GM19324 (cell line): ENCODE data around the gene MAPK7.

Experiments
- ATAC-seq: cut with Tn5 transposase; IDR thresholded peaks from one replicate; pipeline ENCODE4 v1.9.1; 2021; ENCODE audit warnings: mild to moderate bottlenecking, moderate library complexity; ENCODE audit not compliant: unreplicated experiment, low FRiP score

MAPK7 gene

DNA sequence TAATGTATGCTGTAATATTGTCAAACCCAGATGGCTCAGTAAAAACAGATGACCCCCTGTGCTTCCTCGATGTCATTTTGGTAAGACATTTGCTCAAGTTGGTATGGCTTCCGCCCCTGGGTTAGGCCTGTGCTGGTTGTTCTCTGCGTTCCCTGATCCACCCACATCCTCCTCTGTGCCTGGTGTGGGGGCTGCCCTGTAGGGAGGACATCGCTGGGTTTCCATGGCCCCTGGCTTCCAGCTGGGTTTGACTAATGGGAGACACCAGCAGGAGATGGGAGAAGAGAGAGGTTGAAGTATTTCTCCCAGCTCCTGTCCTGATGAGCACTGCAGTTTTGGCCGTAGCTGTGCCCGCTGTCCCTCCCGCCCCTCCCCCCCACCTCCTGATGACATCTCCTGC is 13.1 kb downstream of the MAPK7 start:
- no peak for ATAC-seq

DNA sequence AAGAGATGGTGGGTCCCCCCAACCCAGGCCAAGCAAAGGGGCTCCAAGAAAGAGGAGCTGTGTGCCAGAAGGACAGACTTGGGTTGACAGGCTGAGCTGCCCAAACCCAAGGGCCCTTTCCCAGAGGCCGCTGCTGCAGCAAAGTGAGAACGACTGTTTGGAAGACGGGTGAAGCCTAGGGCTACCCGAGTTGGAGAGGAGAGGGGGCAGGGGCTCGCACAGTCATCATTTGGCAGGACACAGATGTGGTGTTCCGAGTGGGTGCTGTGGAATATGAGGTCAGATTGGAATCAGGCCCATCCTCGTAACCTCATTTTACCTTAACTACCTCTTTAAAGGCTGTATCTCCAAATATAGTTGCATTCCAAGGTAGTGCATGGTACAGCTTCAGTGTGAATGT is 14.0 kb downstream of the MAPK7 start:
- no peak for ATAC-seq

DNA sequence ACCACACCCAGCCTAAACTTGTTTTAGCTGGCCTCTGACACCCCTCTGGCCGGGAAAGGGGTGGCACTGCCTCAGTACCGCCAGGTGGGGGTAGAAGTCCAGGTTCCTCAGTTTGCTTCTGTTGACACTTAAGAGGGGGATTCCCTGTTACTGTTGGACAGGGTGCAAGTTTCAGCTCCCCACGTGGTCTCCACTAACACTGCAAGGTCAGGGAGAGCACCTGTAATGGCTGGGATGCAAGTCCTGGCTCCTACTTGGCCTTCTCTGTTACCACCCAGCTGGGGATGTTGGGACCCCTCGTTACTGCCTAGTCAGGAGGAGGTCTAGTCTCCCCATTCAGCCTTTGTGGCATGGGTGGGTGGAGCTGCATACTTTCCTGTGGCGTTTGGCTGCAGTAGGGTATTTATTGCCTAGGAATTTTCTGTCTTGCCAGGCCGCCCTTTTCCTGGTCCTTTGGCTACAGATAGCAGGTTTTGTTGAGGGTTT is 19.3 kb downstream of the MAPK7 start:
- no peak for ATAC-seq

DNA sequence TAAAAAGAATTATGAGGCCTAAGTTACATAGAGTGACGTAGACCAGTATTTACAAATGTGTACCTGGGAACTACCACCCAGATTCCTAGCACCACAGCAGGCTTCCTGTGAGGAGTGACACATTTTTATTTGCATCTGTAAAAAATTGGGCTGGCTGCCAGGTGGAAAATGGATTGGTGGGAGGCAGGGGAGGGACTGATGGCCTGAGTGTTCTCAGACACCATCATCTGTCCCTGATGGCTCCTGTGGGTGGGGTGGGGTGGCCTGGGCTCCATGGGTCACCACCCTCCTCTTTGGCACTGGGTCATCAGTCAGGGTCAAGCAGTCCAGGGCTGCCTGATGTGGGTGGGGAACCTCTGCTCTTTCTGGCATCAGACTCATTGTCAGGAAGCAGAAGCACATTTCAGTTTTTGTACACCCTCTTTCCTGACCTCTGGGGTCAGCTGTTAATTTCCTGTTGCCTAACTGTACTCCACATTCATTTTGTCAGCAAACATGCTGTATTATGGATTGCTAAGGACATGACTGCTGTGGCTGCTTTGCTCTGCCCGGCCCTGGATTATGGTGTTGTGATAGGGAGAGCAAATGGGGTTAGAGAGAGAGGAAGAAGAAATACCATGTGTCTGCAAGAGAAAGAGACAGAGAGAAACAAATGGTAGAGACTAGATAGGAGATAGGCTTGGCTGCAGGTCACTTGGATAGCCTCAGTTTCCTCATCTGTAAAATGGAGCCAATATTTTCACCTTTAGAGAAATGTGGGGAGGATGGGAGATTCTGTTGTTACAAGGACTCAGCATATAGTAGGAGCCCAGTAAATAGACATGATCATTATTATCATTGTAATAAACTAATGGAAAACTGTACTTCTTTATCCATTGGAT is 20.2 kb downstream of the MAPK7 start:
- no peak for ATAC-seq

GRCh38 chr17:19399750-19400450 is 21.6 kb downstream of the MAPK7 start:
- ATAC-seq, result no peak

GRCh38 chr17:19401321-19402010 is 23.2 kb downstream of the MAPK7 start:
- ATAC-seq, result no peak

GRCh38 chr17:19402171-19402570 is 23.9 kb downstream of the MAPK7 start:
- no peak for ATAC-seq

DNA sequence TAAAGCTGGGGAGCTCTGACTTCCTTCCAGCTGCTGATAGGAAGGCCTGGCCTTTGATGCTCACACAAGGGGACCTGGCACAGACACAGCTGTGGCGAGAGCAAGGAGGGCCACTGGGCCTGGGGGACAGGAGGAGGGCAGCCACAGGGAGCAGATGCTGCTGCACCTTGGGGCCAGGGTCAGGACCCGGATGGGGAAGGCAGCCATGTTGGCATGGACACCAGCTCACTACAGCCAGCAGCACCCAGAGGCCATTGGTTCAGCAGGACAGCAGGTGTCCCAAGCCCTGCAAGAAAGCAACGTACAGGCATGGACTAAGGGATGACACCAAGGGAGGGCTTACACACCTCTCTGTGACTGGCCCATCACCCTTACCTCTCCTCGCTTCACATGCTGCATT is 24.7 kb downstream of the MAPK7 start:
- no peak for ATAC-seq

- ATAC-seq, result no peak
Measured at GRCh38 chr17:19404264-19404663, 26.0 kb downstream of the MAPK7 start.

- ATAC-seq, result no peak
Measured at GRCh38 chr17:19405114-19405513, 26.8 kb downstream of the MAPK7 start.

DNA sequence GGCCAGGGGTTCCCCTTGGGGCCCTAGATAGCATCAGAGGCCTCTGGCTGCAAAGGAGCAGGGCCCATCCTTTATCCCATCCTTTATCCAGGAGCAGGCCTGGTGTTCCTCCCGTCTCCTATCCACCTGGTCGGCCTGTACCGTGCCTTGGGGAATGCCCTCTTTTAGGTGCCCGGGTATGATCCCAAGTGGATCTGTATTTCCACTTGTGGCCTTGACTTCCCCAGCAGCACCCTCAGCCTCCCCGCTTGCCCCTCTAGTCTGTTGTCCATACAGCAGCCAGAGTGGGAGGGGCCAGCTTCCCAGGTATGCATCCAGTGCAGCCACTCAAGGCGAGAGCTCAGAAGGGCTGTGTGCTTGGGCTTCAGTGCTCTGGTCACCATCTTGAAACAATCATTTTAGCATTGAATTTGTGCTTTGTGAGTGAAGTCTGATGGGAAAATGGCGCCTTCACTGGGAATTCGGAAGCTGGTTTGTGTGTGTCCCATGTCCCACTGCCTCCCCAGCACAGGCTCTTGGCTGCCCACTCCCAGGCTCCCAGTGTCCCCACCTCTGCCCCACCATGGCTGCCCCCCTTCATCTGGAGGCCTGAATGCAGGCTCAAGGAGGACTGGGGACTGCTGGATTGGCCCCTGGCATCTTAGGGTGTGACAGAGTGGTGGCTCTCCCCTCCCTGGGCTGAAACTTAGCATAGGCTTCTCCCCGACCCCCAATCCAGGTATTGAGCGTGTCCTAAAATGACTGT is 29.5 kb downstream of the MAPK7 start:
- ATAC-seq, result no peak

DNA sequence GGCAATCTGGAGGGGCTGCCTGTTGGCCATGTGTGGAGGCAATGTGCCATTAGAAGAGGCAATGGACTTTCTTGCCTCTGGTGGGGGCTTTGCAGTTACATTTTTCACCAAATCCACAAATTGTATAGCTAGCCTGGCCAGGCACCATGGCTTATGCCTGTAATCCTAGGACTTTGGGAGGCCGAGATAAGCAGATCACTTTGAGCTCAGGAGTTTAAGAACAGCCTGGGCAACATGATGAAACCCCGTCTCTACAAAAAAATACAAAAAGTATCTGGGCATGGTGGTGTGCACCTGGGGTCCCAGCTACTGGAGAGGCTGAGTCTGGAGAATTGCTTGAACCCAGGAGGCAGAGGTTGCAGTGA is 30.0 kb downstream of the MAPK7 start:
- no peak for ATAC-seq

DNA sequence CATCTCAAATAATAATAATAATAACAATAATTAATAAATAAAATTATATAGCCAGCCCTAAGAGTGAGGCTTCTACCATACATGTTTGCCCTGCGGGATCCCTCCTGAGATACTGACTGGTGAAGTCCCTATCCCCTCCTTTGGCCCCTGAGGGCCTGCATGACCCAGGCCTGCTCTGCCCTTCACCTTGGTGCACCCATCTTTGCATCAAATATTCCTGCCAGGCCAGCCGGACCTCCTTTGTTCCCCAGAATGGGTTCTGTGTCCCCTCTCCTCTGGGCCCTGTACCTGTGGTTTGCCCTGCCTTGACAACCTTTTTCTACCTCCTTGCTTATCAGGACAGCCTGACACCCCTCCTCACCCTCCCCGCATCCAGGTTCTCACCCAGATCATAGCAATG is 30.8 kb downstream of the MAPK7 start:
- ATAC-seq, result no peak

GRCh38 chr17:19409509-19409908 is 31.2 kb downstream of the MAPK7 start:
- ATAC-seq, result no peak

DNA sequence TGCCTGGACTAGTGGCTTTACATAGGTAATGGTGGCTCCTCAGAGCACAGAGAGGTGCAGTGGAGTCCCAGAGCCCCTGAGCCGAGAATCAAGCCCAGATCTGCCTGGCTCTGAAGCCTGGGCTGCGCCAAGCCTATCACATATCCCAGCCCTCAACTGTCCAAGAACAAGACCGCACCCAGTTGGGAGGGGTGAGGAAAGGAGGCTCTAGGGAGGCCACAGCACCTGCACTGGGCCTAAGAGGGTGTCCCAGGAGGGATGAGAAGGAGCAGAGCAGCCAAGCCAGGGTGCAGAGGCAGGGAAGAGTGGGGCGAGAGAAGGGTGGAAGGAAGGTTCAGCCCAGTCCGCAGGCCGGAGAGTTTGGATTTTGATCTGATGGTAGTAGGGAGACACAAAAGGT is 31.8 kb downstream of the MAPK7 start:
- ATAC-seq, result no peak

DNA sequence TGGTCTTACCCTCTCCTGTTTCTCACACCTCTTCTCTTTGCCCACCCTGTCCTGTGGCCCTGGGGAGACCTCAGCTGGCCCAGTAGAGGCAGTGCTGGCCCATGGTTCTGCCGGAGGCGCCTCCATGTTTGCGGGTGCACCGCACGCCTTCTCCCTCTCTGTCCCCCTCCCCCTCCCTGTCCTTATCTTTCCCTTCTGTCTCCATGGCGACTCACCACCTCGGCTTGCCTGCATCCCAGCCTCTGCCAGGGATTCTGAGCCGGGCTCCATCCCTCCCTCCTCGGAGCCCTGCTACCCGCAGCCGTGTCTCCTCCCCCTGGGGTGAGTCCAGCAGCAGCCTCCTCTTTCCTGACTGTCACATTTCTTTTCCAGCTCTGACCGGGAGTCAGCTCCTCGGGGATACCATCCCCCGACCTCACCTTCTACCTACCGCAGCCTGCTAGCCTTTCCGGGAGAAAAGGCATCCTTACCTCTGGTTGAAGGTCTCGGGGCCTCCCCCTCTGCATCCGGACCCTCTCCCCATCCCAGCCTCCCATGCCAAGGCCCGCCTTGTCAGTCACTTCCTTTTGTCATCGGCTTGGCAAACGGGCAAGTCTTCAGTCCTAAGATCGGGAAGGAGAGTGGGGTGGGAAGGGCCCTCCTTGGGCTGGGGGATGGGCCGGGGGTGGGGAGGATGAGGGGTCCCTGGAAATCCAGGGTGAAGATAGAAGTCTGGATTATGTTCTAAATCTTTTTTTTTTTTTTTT is 32.8 kb downstream of the MAPK7 start, which contains the start of gene RNF112:
RNF112 (plus strand) TSS at position 358 of the 746 bp plus-strand sequence; CDS start at position 535, 177 bp downstream.
- no peak for ATAC-seq

DNA sequence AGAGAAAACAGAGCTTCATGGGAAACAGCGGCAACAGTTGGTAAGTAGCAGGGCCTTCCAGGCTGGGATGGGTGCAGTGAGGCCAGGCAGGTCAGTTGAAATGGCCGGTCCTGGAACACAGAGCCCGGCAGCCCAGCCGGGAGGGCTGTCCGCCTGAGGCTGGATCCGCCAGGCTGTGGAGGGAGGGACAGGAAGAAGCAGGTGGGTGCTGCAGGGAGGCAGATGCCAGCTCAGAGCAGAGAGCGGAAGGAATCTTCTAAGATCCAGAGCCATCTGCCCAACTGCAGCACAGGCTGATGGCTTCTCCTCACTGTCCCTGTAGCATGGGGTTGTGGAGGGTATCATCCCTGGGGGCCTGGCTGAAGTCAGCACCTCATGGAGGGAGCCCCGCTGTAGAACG is 33.3 kb downstream of the MAPK7 start:
- no peak for ATAC-seq

DNA sequence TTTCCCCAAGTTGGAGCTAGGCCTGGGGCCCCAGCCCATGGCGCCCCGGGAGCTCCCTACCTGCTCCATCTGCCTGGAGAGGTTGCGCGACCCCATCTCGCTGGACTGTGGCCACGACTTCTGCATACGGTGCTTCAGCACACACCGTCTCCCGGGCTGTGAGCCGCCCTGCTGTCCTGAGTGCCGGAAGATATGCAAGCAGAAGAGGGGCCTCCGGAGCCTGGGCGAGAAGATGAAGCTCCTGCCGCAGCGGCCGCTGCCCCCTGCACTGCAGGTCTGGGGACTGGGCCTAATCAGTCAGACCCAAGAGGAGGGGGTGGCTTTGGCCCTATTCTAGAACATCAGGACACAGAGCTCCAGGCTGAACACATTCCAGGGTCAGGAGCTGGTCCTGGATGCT is 34.2 kb downstream of the MAPK7 start:
- no peak for ATAC-seq

DNA sequence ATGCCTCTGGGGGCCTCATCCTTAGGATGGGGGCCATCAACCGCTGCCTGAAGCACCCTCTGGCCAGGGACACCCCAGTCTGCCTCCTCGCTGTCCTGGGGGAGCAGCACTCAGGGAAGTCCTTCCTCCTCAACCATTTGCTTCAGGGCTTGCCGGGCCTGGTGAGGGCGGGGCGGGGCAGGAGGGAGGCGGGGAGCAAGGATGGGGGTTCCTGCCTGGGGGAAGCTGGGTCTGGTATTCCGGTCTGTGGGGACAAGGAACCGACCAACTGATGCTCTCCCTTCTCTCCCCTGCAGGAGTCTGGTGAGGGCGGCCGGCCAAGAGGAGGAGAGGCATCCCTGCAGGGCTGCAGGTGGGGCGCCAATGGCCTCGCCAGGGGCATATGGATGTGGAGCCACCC is 34.7 kb downstream of the MAPK7 start:
- no peak for ATAC-seq

DNA sequence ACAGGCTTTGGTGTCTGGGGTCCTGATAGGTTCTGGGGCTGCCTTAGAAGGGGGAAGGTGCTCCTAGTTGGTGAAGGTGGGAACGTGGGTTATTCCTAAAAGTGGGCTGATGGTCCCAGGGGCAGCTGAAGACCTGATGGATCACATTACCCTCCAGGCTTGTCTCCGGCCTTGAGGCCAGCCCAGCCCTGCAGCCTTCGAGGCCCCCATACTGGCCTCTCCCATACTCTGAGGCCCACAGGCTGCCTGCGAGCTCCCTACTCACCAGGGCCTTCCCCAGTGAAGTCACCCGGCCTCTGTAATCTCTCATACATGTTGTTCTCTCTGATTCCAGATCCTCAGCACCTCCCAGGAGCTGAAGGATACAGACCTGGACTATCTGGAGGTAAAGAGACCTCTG is 35.5 kb downstream of the MAPK7 start:
- no peak for ATAC-seq
